ENCODE measurements around the gene TIGD2.

DNA sequence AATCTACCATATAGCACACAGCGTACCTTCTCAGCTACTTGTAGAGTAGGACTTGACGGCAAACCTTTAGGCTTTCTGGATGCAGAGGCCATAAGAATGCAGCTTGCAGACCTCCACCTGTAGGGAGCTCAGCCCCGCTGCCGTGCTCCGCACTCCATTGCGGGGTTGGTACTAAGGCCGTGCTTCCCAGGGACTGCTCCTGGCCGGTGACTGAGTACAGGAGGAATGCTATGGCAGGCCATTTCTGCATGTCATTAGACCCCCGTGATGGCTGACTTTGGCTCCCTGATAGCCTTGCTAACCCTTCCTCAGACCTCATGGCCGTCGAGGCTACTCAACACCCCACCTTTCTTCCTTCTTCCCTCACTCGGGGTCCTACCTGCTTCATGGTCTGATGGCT, 26.4 kb downstream of the TIGD2 start:
- TF ChIP-seq POLR2A (IDR thresholded peaks at IDR 0.05): no peak
- TF ChIP-seq, protein P1, sequence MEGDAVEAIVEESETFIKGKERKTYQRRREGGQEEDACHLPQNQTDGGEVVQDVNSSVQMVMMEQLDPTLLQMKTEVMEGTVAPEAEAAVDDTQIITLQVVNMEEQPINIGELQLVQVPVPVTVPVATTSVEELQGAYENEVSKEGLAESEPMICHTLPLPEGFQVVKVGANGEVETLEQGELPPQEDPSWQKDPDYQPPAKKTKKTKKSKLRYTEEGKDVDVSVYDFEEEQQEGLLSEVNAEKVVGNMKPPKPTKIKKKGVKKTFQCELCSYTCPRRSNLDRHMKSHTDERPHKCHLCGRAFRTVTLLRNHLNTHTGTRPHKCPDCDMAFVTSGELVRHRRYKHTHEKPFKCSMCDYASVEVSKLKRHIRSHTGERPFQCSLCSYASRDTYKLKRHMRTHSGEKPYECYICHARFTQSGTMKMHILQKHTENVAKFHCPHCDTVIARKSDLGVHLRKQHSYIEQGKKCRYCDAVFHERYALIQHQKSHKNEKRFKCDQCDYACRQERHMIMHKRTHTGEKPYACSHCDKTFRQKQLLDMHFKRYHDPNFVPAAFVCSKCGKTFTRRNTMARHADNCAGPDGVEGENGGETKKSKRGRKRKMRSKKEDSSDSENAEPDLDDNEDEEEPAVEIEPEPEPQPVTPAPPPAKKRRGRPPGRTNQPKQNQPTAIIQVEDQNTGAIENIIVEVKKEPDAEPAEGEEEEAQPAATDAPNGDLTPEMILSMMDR (IDR thresholded peaks at IDR 0.05): no peak

Measured in lower leg skin (tissue), 3 donors.